Endodermal cell (in vitro differentiated cells): Measurements from ENCODE around the gene LRRC1. TPM values are rescaled to one million over a fixed set of nuclear protein-coding genes. Genes with fewer than 3 reads are reported as not detected.

Source experiments
- DNase-seq: peaks from one replicate; pipeline ENCODE4 v3.0.0-alpha.2; 2017
- H3K27ac ChIP-seq: 2 replicates; pipeline ENCODE4 v1.5.1; 2013; ENCODE audit warnings: mild to moderate bottlenecking, low read depth, low read length, moderate library complexity
- H3K27me3 ChIP-seq: 2 replicates; pipeline ENCODE4 v1.6.1; 2013; ENCODE audit warnings: mild to moderate bottlenecking, low read length, moderate library complexity; ENCODE audit not compliant: insufficient read depth, control insufficient read depth, poor library complexity, severe bottlenecking
- H3K36me3 ChIP-seq: 2 replicates; pipeline ENCODE4 v1.7.0; 2013; ENCODE audit warnings: mild to moderate bottlenecking, low read length, moderate library complexity; ENCODE audit not compliant: control insufficient read depth, insufficient read depth
- H3K4me1 ChIP-seq: one replicate; pipeline ENCODE4 v1.7.0; 2013; ENCODE audit warnings: low read length; ENCODE audit not compliant: control insufficient read depth, insufficient read depth
- H3K4me3 ChIP-seq: 2 replicates; pipeline ENCODE4 v1.5.1; 2013; ENCODE audit warnings: mild to moderate bottlenecking, low read length, moderate library complexity
- H3K9ac ChIP-seq: 2 replicates; pipeline ENCODE4 v1.6.1; 2013; ENCODE audit warnings: mild to moderate bottlenecking, low read length, moderate library complexity; ENCODE audit not compliant: poor library complexity, severe bottlenecking; ENCODE audit errors: extremely low read depth
- H3K9me3 ChIP-seq: 2 replicates; pipeline ENCODE4 v1.6.1; 2013; ENCODE audit warnings: mild to moderate bottlenecking, low read length, moderate library complexity; ENCODE audit not compliant: control insufficient read depth
- H3K27ac Mint-ChIP-seq: 2 replicates; pipeline ENCODE4 v1.8.0; 2020; ENCODE audit warnings: mixed read lengths
- H3K27me3 Mint-ChIP-seq: 2 replicates; pipeline ENCODE4 v1.8.0; 2021; ENCODE audit warnings: mild to moderate bottlenecking, mixed read lengths; ENCODE audit not compliant: insufficient read depth
- H3K36me3 Mint-ChIP-seq: 2 replicates; pipeline ENCODE4 v1.8.0; 2020; ENCODE audit warnings: low read depth, mixed read lengths
- H3K4me1 Mint-ChIP-seq: 2 replicates; pipeline ENCODE4 v1.8.0; 2020; ENCODE audit warnings: mixed read lengths
- H3K4me3 Mint-ChIP-seq: 2 replicates; pipeline ENCODE4 v1.8.0; 2020; ENCODE audit warnings: mild to moderate bottlenecking, moderate library complexity, mixed read lengths
- H3K9me3 Mint-ChIP-seq: 2 replicates; pipeline ENCODE4 v1.8.0; 2020; ENCODE audit warnings: mild to moderate bottlenecking, mixed read lengths
- WGBS, 2 experiments: methylation state at CpG; one replicate each; pipeline versions ENCODE4 v1.1.5 to v1.1.7; 2013; ENCODE audit warnings: missing lambda C conversion rate in 2 of 2, mixed read lengths in 1 of 2; ENCODE audit not compliant: insufficient coverage in 1 of 2, insufficient read length in 1 of 2; 5-methylcytosine and 5-hydroxymethylcytosine counted together
- total RNA-seq, 2 donors: library from RNA; stranded (reverse); fragmentation: NEBNext Ultra II Directional in 1 of 2; extraction: Animal tissue kit (Norgen Biotek cat#: 25700) in 1 of 2; gene quantifications; 2 replicates in 1 of 2; 3 replicates in 1 of 2; pipeline ENCODE4 v1.2.1, GENCODE V29; 2021
- TF ChIP-seq, protein P1 (sequence below): fragments of 200-600 bp; sonication (generic); conservative IDR thresholded peaks from 2 replicates; pipeline ENCODE4 v1.5.0; 2021; ENCODE audit warnings: antibody characterized with exemption, mild to moderate bottlenecking

The LRRC1 gene
- total RNA-seq, 2 donors from 2014 or later, result 14.1 to 15.3 TPM

DNA sequence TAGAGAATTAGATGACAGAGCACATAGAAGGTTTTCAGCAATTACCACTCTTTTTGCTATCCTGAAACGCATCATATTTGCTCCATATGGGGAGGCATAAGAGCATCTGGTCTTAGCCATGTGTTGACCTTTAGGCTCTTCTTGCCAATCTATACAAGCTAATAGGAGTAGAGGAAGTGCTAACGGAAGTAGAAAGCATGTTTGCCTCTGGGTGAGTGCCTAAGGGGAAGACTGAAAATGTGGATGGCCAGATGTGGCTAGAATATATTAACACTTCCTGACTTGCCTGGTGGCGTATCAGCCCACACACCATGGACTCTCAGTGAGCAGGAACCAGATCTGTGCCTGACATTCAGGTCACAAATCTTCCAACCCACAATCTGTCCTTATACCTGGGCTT is 136.3 kb downstream of the LRRC1 start:
- 89 to 100% methylated on average over 1 to 3 of the region's 3 CpGs for WGBS, 2 experiments
- TF ChIP-seq, protein P1, sequence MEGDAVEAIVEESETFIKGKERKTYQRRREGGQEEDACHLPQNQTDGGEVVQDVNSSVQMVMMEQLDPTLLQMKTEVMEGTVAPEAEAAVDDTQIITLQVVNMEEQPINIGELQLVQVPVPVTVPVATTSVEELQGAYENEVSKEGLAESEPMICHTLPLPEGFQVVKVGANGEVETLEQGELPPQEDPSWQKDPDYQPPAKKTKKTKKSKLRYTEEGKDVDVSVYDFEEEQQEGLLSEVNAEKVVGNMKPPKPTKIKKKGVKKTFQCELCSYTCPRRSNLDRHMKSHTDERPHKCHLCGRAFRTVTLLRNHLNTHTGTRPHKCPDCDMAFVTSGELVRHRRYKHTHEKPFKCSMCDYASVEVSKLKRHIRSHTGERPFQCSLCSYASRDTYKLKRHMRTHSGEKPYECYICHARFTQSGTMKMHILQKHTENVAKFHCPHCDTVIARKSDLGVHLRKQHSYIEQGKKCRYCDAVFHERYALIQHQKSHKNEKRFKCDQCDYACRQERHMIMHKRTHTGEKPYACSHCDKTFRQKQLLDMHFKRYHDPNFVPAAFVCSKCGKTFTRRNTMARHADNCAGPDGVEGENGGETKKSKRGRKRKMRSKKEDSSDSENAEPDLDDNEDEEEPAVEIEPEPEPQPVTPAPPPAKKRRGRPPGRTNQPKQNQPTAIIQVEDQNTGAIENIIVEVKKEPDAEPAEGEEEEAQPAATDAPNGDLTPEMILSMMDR, result no peak
- H3K4me3 ChIP-seq, result no peak overlapping the region

DNA sequence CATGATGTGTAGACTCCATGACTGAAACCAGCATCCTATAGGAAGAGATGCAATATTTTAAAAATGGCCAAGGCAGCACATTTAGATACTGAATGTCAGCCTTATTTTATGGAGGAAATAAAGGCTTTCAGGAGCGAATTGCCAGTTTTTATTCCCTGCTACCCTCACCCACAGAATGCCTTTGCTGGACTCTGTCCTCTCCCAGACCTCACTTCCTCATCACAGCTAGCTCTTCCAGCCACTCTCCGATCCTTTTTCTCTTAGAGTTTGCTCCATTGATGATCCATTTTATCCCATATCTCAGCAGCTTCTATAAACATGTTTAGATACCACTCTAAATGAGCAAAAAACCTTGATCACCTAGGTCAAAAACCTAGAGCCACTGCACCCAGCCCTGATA is 137.7 kb downstream of the LRRC1 start:
- no peaks in the 10 kb centered on the region for H3K27me3 ChIP-seq
- H3K9me3 ChIP-seq, result no peaks in the 10 kb centered on the region
- H3K4me1 ChIP-seq, result no peaks in the 10 kb centered on the region
- no peak overlapping the region for H3K27ac ChIP-seq
- Mint-ChIP-seq H3K9me3 (peaks cover 3% of the 10 kb centered on the region), H3K36me3 (peaks cover 14% of the 10 kb centered on the region), H3K27ac (no peak overlapping the region), H3K27me3 (no peaks in the 10 kb centered on the region), H3K4me1 (no peaks in the 10 kb centered on the region), H3K4me3 (no peak overlapping the region)
- no peaks in the 10 kb centered on the region for H3K36me3 ChIP-seq
- H3K9ac ChIP-seq, result no peak overlapping the region
- TF ChIP-seq, protein P1, result no peak
- no peak for DNase-seq
- 93 to 100% methylated on average over 2 of the region's 2 CpGs for WGBS, 2 experiments
- H3K4me3 ChIP-seq, result no peak overlapping the region

More for the DNA sequence above, 136.3 kb downstream of the LRRC1 start:
- H3K27me3 ChIP-seq, result no peaks in the 10 kb centered on the region
- Mint-ChIP-seq H3K4me1 (no peaks in the 10 kb centered on the region), H3K9me3 (peaks cover 3% of the 10 kb centered on the region), H3K4me3 (no peak overlapping the region), H3K36me3 (peaks cover 14% of the 10 kb centered on the region), H3K27ac (no peak overlapping the region), H3K27me3 (no peaks in the 10 kb centered on the region)
- H3K36me3 ChIP-seq, result no peaks in the 10 kb centered on the region
- no peak overlapping the region for H3K9ac ChIP-seq
- DNase-seq, result no peak
- H3K4me1 ChIP-seq, result no peaks in the 10 kb centered on the region
- no peak overlapping the region for H3K27ac ChIP-seq
- no peaks in the 10 kb centered on the region for H3K9me3 ChIP-seq

DNA sequence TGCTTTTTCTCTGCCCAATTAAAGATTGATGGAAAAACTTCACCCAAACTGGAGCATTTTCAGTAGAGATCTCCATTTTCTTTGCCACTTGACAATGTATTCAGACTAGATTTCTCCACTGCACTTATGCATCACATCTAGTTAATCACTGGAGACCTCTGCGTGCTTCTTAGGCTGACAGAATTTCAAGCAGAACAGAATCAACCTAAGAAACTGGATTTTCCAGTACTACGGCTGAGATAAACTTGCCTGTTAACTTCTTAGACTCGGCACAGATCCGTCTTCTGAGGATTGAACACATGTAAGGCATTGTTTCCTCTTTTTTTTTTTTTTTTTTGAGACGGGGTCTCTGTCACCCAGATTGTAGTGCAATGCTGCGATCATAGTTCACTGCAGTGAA is 139.2 kb downstream of the LRRC1 start:
- Histone ChIP-seq H3K4me3 (no peak overlapping the region), H3K36me3 (no peaks in the 10 kb centered on the region), H3K9me3 (no peaks in the 10 kb centered on the region), H3K27ac (no peak overlapping the region), H3K4me1 (no peaks in the 10 kb centered on the region), H3K27me3 (no peaks in the 10 kb centered on the region), H3K9ac (no peak overlapping the region)
- WGBS, 2 experiments, result 94% methylated on average over 4 to 6 of the region's 6 CpGs
- DNase-seq, result no peak
- Mint-ChIP-seq H3K27ac (no peak overlapping the region), H3K4me3 (no peak overlapping the region), H3K9me3 (no peaks in the 10 kb centered on the region), H3K36me3 (peaks cover 9% of the 10 kb centered on the region), H3K27me3 (no peaks in the 10 kb centered on the region), H3K4me1 (no peaks in the 10 kb centered on the region)
- TF ChIP-seq, protein P1, result no peak
